IMR-90 (cell line): ENCODE measurements around the gene RPUSD4. TPM values are rescaled to one million over a fixed set of nuclear protein-coding genes. Genes with fewer than 3 reads are reported as not detected.
A peak's percentile ranks its signal among the peaks of the same experiment; 100 is the strongest.

Experiments
- ATAC-seq: fragments of 200-7000 bp; cut with Tn5 transposase; 2 replicates; pipeline ENCODE4 v1.9.1; 2020; ENCODE audit warnings: low read depth, mild to moderate bottlenecking, moderate library complexity
- BruUV-seq: library from RNA; stranded (reverse); fragments of 400-500 nt; replicated peaks from 2 replicates; lab custom pipeline; 2021; lab: Mats Ljungman, UMichigan
- CTCF ChIA-PET: fragments of 300-600 bp; formaldehyde crosslinking; extraction: SDS; loops from one replicate; lab custom pipeline; 2021; ENCODE audit warnings: antibody characterized with exemption; lab: Yijun Ruan, JAX
- POLR2A ChIA-PET: fragments of 300-600 bp; sonication (Branson Sonifier 250); formaldehyde crosslinking; loops from one replicate; lab custom pipeline; 2022; ENCODE audit warnings: antibody characterized with exemption; ENCODE audit not compliant: unreplicated experiment; lab: Charles Lee
- DNase-seq: peaks from one replicate; pipeline ENCODE4 v3.0.0; 2013
- H2AFZ ChIP-seq: replicated peaks from 2 replicates; pipeline ENCODE3; 2013; ENCODE audit warnings: low read length, mild to moderate bottlenecking; ENCODE audit not compliant: poor library complexity
- H2AK5ac ChIP-seq: 2 replicates; pipeline ENCODE4 v1.6.1; 2013; ENCODE audit warnings: low read depth, low read length, inconsistent platforms
- H2AK9ac ChIP-seq: replicated peaks from 2 replicates; pipeline ENCODE3; 2013; ENCODE audit warnings: mild to moderate bottlenecking, low read depth, low read length, moderate library complexity; ENCODE audit not compliant: poor library complexity
- H2BK120ac ChIP-seq: 2 replicates; pipeline ENCODE4 v1.6.1; 2013; ENCODE audit warnings: low read depth, low read length, inconsistent platforms
- H2BK15ac ChIP-seq: 3 replicates; pipeline ENCODE4 v1.6.1; 2013; ENCODE audit warnings: low read depth, low read length, inconsistent platforms
- H2BK20ac ChIP-seq: 2 replicates; pipeline ENCODE4 v1.6.1; 2013; ENCODE audit warnings: low read depth, mild to moderate bottlenecking, inconsistent platforms, low read length, moderate library complexity
- H2BK5ac ChIP-seq: 2 replicates; pipeline ENCODE4 v1.6.1; 2013; ENCODE audit warnings: mild to moderate bottlenecking, low read depth, low read length, inconsistent platforms; ENCODE audit not compliant: poor library complexity, severe bottlenecking
- H3K14ac ChIP-seq: replicated peaks from 2 replicates; pipeline ENCODE4 v1.6.1; 2013; ENCODE audit warnings: low read depth, low read length, inconsistent platforms
- H3K18ac ChIP-seq: 2 replicates; pipeline ENCODE4 v1.6.1; 2013; ENCODE audit warnings: low read depth, low read length, control low read depth
- H3K23ac ChIP-seq: 2 replicates; pipeline ENCODE4 v1.6.1; 2013; ENCODE audit warnings: low read depth, low read length, inconsistent platforms
- H3K27ac ChIP-seq: 2 replicates; pipeline ENCODE4 v1.5.1; 2013; ENCODE audit warnings: mild to moderate bottlenecking, control low read depth, low read length; ENCODE audit not compliant: insufficient read depth
- H3K27me3 ChIP-seq: 2 replicates; pipeline ENCODE4 v1.6.1; 2013; ENCODE audit warnings: low read length; ENCODE audit not compliant: control insufficient read depth, insufficient read depth
- H3K36me3 ChIP-seq: 2 replicates; pipeline ENCODE4 v1.6.1; 2013; ENCODE audit warnings: low read length, mixed read lengths; ENCODE audit not compliant: control insufficient read depth, insufficient read depth
- H3K4ac ChIP-seq: 2 replicates; pipeline ENCODE4 v1.6.1; 2013; ENCODE audit warnings: low read depth, low read length, inconsistent platforms
- H3K4me1 ChIP-seq: 2 replicates; pipeline ENCODE4 v1.6.1; 2013; ENCODE audit warnings: low read length, mixed read lengths; ENCODE audit not compliant: control insufficient read depth, insufficient read depth
- H3K4me2 ChIP-seq: 2 replicates; pipeline ENCODE4 v1.6.1; 2013; ENCODE audit warnings: low read depth, mild to moderate bottlenecking, control low read depth, low read length, moderate library complexity
- H3K4me3 ChIP-seq: 2 replicates; pipeline ENCODE4 v1.5.1; 2013; ENCODE audit warnings: low read depth, mild to moderate bottlenecking, control low read depth, low read length, moderate library complexity; ENCODE audit not compliant: insufficient read depth
- H3K56ac ChIP-seq: 2 replicates; pipeline ENCODE4 v1.6.1; 2013; ENCODE audit warnings: low read length, inconsistent platforms; ENCODE audit not compliant: insufficient read depth; ENCODE audit errors: extremely low read depth
- H3K79me1 ChIP-seq, 2 experiments: 2 replicates each; pipeline ENCODE4 v1.6.1; 2013; ENCODE audit warnings: low read length in 2 of 2, inconsistent platforms in 1 of 2, low read depth in 1 of 2
- H3K9ac ChIP-seq: 2 replicates; pipeline ENCODE4 v1.6.1; 2013; ENCODE audit warnings: low read depth, low read length, control low read depth
- H3K9me1 ChIP-seq: 2 replicates; pipeline ENCODE4 v1.6.1; 2013; ENCODE audit warnings: low read length, inconsistent platforms; ENCODE audit not compliant: insufficient read depth
- H3K9me3 ChIP-seq: 2 replicates; pipeline ENCODE4 v1.6.1; 2013; ENCODE audit warnings: low read length; ENCODE audit not compliant: control insufficient read depth, insufficient read depth
- H4K20me1 ChIP-seq: 2 replicates; pipeline ENCODE4 v1.6.1; 2013; ENCODE audit warnings: low read length, inconsistent platforms; ENCODE audit not compliant: insufficient read depth
- H4K5ac ChIP-seq: 2 replicates; pipeline ENCODE4 v1.6.1; 2013; ENCODE audit warnings: mild to moderate bottlenecking, low read depth, low read length, control low read depth
- H4K8ac ChIP-seq, 2 experiments: 2 replicates each; pipeline ENCODE4 v1.6.1; 2013; ENCODE audit warnings: low read depth in 2 of 2, low read length in 2 of 2, control low read depth in 1 of 2, inconsistent platforms in 1 of 2
- H4K91ac ChIP-seq: 2 replicates; pipeline ENCODE4 v1.6.1; 2013; ENCODE audit warnings: low read depth, low read length, inconsistent platforms; ENCODE audit not compliant: insufficient read depth
- BHLHE40 ChIP-seq: fragments of 150-350 bp; IDR thresholded peaks from 2 replicates; pipeline ENCODE4 v1.6.1; 2016; ENCODE audit warnings: mild to moderate bottlenecking, low read depth, low read length
- CEBPB ChIP-seq: IDR thresholded peaks from 2 replicates; pipeline ENCODE4 v1.6.1; 2012; ENCODE audit warnings: low read depth, low read length, improper control_type of control experiment
- CHD1 ChIP-seq: IDR thresholded peaks from 2 replicates; pipeline ENCODE4 v1.6.1; 2012; ENCODE audit warnings: low read depth, low read length, improper control_type of control experiment
- CTCF ChIP-seq: conservative IDR thresholded peaks from 2 replicates; pipeline ENCODE4 v1.5.1; 2012; ENCODE audit warnings: mild to moderate bottlenecking, low read depth, low read length, improper control_type of control experiment
- FOS ChIP-seq: fragments of 150-350 bp; IDR thresholded peaks from 2 replicates; pipeline ENCODE4 v1.6.1; 2016; ENCODE audit warnings: low read depth, low read length
- MAFK ChIP-seq: IDR thresholded peaks from 2 replicates; pipeline ENCODE4 v1.6.1; 2012; ENCODE audit warnings: low read depth, low read length, improper control_type of control experiment
- MAZ ChIP-seq: IDR thresholded peaks from 2 replicates; pipeline ENCODE4 v1.6.1; 2012; ENCODE audit warnings: low read depth, mild to moderate bottlenecking, low read length, improper control_type of control experiment, moderate library complexity, borderline replicate concordance
- MXI1 ChIP-seq: IDR thresholded peaks from 2 replicates; pipeline ENCODE4 v1.6.1; 2012; ENCODE audit warnings: low read depth, mild to moderate bottlenecking, low read length, moderate library complexity, borderline replicate concordance
- NFE2L2 ChIP-seq: fragments of 150-350 bp; IDR thresholded peaks from 2 replicates; pipeline ENCODE4 v1.6.1; 2016; ENCODE audit warnings: low read depth, mild to moderate bottlenecking, low read length
- POLR2A ChIP-seq: IDR thresholded peaks from 2 replicates; pipeline ENCODE4 v1.6.1; 2012; ENCODE audit warnings: mild to moderate bottlenecking, low read depth, low read length
- RAD21 ChIP-seq: IDR thresholded peaks from 2 replicates; pipeline ENCODE4 v1.6.1; 2012; ENCODE audit warnings: low read length, improper control_type of control experiment
- RCOR1 ChIP-seq: IDR thresholded peaks from 2 replicates; pipeline ENCODE4 v1.6.1; 2012; ENCODE audit warnings: mild to moderate bottlenecking, low read length, improper control_type of control experiment; ENCODE audit not compliant: insufficient replicate concordance
- RFX5 ChIP-seq: IDR thresholded peaks from 2 replicates; pipeline ENCODE4 v1.8.0; 2012; ENCODE audit warnings: low read depth, mild to moderate bottlenecking, low read length, moderate library complexity
- SMC3 ChIP-seq: fragments of 150-350 bp; IDR thresholded peaks from 2 replicates; pipeline ENCODE4 v1.6.1; 2016; ENCODE audit warnings: low read depth, mild to moderate bottlenecking, antibody characterized with exemption, low read length, moderate library complexity
- USF2 ChIP-seq: fragments of 150-350 bp; IDR thresholded peaks from 2 replicates; pipeline ENCODE4 v1.6.1; 2017; ENCODE audit warnings: mild to moderate bottlenecking, antibody characterized with exemption, low read length, low read depth
- WGBS, 2 experiments: methylation state at CpG; one replicate each; pipeline versions ENCODE4 v1.1.5 to v1.1.7; 2013; ENCODE audit warnings: missing lambda C conversion rate in 2 of 2; ENCODE audit not compliant: insufficient read length in 1 of 2; ENCODE audit errors: extremely low coverage in 2 of 2; 5-methylcytosine and 5-hydroxymethylcytosine counted together
- dilution Hi-C: fragments of 300-500 bp; cut with HindIII; formaldehyde crosslinking; loops from one replicate; pipeline ENCODE4 v1.14.3; 2018; ENCODE audit warnings: low sequenced_read_pairs; ENCODE audit not compliant: unreplicated experiment
- in situ Hi-C: fragments of 300-500 bp; cut with MboI; formaldehyde crosslinking; loops from 3 replicates; pipeline ENCODE4 v1.14.3; 2019; ENCODE audit warnings: low sequenced_read_pairs, inconsistent platforms, mixed read lengths
- intact Hi-C: fragments of 100-400 bp; cut with micrococcal nuclease; formaldehyde crosslinking; loops from 2 replicates; pipeline ENCODE4 v1.10.0; 2022
- polyA plus RNA-seq, 3 experiments: library from polyadenylated mRNA; depleted of rRNA; stranded (reverse); fragments of >200 nt; gene quantifications; 2 replicates each; pipeline ENCODE4 v1.2.3, GENCODE V29; 2012; ENCODE audit warnings: low replicate concordance in 1 of 3
- total RNA-seq: library from RNA; depleted of rRNA; stranded (reverse); fragments of >200 nt; gene quantifications from 2 replicates; pipeline ENCODE4 v1.2.3, GENCODE V29; 2012

RPUSD4 gene
- total and polyA plus RNA-seq, 2 of the 4 experiments (the other 2 are of a cell fraction), result 22.1 to 30.6 TPM

GRCh38 chr11:126185259-126186024 lies 26.0 kb downstream of the RPUSD4 start:
- H2AK9ac ChIP-seq, result no peak overlapping the region
- no peak overlapping the region for H3K27ac ChIP-seq
- H3K4me2 ChIP-seq, result no peak overlapping the region
- dilution Hi-C loops, result no loop called here
- H4K5ac ChIP-seq, result no peak overlapping the region
- no peaks in the 10 kb centered on the region for H3K9me1 ChIP-seq
- no TSS peak for BruUV-seq
- H2BK120ac ChIP-seq, result no peak overlapping the region
- H2BK5ac ChIP-seq, result no peak overlapping the region
- peak overlapping the region; percentile 29 for H2AFZ ChIP-seq
- intact Hi-C loops, result no loop called here
- no peaks in the 10 kb centered on the region for H4K20me1 ChIP-seq
- no peak for DNase-seq
- CTCF ChIA-PET, result no interaction called here
- H3K4ac ChIP-seq, result no peak overlapping the region
- H3K18ac ChIP-seq, result no peak overlapping the region
- POLR2A ChIA-PET, result no interaction called here
- no peak for ATAC-seq
- H2BK20ac ChIP-seq, result no peak overlapping the region
- H2BK15ac ChIP-seq, result no peak overlapping the region
- H3K4me3 ChIP-seq, result no peak overlapping the region
- in situ Hi-C loops, result no loop called here
- no peak overlapping the region for H3K56ac ChIP-seq
- no peak overlapping the region for H3K9ac ChIP-seq
- H3K27me3 ChIP-seq, result 0 out of 2 replicates have a peak, but pooled peaks cover 2% of the 10 kb centered on the region
- no peak overlapping the region for H3K14ac ChIP-seq
- no peaks in the 10 kb centered on the region; the same call in none of the 2 replicates for H3K36me3 ChIP-seq
- H3K79me1 ChIP-seq, result no peaks in the 10 kb centered on the region
- no peak overlapping the region for H2AK5ac ChIP-seq
- no peak overlapping the region for H4K8ac ChIP-seq
- H3K4me1 ChIP-seq, result no peaks in the 10 kb centered on the region
- H3K9me3 ChIP-seq, result peaks cover 2% of the 10 kb centered on the region; the same call in 1 of the 2 replicates
- no peak overlapping the region for H4K91ac ChIP-seq
- WGBS, 2 experiments, result 61% methylated on average over 7 of the region's 26 CpGs; no CpG with 5 or more reads in 1 of the 2 experiments
- H3K23ac ChIP-seq, result no peak overlapping the region
- TF ChIP-seq BHLHE40 (no peak), CTCF (no peak), MAFK (no peak), CEBPB (no peak), FOS (no peak), POLR2A (no peak), USF2 (no peak), RAD21 (no peak), RFX5 (no peak), MAZ (no peak), RCOR1 (no peak), SMC3 (no peak), CHD1 (no peak), NFE2L2 (no peak), MXI1 (no peak)
